Amniotic epithelial cell (primary cell): ENCODE results near the gene KLHL3.

Source experiments
- DNase-seq: peaks from one replicate; pipeline ENCODE4 v3.0.0-alpha.2; 2010; ENCODE audit warnings: low read depth

The KLHL3 gene

DNA sequence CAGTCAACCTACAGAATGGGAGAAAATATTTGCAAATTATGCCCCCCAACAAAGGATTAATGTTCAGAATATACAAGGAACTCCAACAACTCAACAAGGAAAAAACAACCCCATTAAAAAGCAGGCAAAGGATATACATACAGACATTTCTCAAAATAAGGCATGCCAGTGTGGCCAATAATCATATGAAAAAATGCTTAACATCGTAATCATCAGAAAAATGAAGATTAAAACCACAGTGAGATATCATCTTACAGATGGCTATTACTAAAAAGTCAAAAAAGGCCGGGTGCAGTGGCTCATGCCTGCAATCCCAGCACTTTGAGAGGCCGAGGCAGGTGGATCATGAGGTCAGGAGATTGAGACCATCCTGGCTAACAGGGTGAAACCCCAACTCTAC lies 103.2 kb downstream of the KLHL3 start:
- peak; percentile 15 for DNase-seq

GRCh38 chr5:137631453-137631852 lies 104.4 kb downstream of the KLHL3 start:
- DNase-seq = peak; percentile 62

GRCh38 chr5:137630972-137631370 lies 104.9 kb downstream of the KLHL3 start:
- DNase-seq = peak; percentile 23

DNA sequence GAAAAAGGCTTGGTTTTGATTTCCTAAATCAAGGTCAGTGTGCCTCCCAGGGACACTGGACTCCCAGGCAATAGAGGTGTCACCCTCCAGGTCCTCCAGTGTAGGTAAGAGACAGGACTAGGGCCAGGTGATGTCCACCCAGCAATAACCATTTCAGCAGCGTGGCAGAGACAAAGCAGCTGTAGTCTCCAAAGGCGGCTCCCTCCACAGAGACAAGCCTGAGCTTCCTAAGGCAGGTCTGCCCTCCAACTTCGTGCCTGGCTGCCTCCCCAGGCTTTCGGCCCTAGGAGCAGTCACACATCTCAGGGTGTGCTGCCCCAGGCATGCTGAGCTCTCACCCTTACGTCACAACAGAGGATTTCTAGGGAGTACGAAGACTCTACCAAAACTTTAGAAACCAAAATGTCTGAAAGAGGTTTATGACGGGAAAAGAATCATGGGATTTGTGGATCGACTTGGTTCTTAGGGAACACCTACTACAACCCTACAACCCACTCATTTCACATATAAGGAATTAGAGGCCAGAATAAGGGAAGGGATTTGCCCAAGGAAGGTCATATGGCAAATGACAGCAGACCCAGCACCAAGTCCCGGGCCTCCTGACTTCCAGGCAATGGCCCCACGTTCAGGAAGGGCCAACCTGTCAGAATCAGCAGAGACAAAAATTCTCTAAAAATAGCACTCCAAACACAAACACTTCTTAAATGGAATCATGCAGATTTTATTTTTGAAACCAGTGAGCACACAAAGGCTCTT lies 105.5 kb downstream of the KLHL3 start:
- DNase-seq = no peak

GRCh38 chr5:137629646-137630045 lies 106.2 kb downstream of the KLHL3 start:
- peak; percentile 58 for DNase-seq

- no peak for DNase-seq
These were observed 108.2 kb downstream of the KLHL3 start for GRCh38 chr5:137627706-137628105.

DNA sequence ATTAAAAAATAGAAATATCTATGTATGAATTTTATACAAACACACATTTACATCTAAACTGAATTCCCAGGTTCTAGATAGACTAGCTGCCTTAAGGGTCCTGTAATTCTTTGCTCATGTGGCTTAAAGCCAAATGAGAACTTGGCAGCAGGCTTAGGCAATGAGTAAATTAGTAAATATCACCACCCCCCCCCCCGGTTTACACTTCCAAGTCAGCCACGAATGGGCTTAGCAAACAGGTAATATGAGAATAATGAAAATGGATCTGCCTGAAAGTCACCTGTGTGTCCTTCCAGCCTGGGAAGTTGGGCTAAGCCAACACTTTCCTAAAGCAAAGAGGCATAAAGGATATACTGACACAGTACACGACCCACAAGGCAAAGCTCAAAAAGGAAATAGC lies 108.6 kb downstream of the KLHL3 start:
- no peak for DNase-seq

- DNase-seq = no peak
These were observed 111.0 kb downstream of the KLHL3 start for GRCh38 chr5:137624786-137625349.

DNA sequence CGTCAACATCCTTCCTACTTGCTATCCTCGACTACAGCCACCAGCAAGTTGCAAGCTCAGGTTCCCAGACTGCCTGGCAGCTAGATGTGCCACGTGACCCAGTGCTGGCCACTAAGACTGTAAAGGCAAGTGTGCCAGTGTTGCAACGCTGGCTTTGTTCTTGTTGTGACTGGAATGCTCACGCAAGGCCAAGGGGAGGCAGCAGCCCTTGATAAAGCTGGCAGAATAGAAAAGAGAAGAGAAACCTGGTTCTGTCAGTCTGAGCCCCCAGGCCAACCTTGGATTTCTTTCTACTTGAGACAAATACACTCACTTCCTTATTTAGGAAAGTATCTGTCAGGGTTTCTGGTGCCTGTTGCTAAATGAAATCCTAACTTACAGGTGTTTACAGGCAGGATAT lies 113.0 kb downstream of the KLHL3 start:
- peak; percentile 52 for DNase-seq

DNA sequence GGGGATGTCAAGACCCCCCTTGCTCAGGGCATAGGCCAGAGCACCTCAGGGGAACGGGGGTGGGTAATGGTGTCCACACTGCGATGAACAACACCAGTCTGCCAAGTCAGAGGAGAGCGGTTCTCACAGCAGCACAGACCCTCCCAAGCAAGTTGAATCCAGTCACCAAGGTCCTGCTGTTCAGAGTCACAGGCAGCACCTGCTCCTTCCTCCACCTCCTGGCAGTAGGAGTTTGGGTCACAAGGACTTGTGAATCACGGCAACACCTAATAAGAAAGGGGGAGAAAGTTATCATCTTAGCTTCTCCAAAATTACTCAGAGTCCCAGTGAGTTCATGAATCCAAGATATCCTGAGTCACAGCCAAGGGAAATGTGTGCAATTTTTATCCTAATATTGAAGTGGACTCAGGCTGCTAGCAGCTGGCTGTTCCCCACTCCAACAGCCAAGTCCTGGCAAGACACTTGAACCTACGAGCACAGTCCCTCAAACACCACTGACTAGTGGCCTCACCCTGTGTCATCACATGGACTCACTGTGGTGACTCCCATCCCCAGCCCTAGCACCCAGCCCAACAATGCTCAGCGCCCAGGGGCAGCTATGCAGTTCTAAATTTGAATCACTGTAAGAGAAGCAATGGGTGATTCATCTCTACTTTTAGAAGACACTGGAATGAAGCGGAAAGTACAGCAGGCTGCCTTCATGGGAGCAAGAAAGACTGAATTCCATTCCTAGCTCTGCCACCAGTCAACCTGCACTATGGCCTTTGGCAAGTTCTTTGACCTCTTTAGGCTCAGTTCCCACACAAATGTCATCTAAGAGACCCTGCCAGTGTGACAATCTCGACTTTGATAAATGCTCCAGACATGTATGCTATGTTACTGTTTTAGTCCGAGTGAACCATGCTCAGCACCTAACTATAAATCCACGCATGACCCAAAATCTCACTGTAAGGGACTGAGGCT lies 113.7 kb downstream of the KLHL3 start:
- peak; percentile 25 for DNase-seq

GRCh38 chr5:137621306-137621705 lies 114.6 kb downstream of the KLHL3 start:
- DNase-seq = no peak

GRCh38 chr5:137619191-137619870 lies 116.6 kb downstream of the KLHL3 start:
- DNase-seq = peak; percentile 93

GRCh38 chr5:137618476-137618875 lies 117.4 kb downstream of the KLHL3 start:
- DNase-seq = no peak

GRCh38 chr5:137617528-137618205 lies 118.2 kb downstream of the KLHL3 start:
- no peak for DNase-seq

DNA sequence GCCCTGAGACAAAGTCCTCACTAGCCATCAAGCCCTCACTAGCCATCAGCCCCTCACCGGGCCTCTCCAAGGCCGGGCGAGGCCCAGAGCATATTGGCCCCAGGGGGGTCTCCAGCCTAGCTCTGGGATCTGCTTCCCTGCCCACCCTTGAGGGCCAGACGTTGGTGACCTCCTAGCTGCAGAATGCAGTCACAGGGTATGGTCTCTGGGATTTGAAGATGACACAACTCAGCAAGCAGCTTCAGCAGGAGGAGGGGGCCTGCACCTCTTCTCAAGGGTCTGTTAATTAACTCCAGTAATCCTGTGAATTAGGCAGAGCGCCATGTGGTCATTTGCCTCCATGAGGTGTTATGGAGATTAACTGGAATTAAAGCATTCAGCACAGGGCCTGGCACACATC lies 119.8 kb downstream of the KLHL3 start:
- DNase-seq = no peak

DNA sequence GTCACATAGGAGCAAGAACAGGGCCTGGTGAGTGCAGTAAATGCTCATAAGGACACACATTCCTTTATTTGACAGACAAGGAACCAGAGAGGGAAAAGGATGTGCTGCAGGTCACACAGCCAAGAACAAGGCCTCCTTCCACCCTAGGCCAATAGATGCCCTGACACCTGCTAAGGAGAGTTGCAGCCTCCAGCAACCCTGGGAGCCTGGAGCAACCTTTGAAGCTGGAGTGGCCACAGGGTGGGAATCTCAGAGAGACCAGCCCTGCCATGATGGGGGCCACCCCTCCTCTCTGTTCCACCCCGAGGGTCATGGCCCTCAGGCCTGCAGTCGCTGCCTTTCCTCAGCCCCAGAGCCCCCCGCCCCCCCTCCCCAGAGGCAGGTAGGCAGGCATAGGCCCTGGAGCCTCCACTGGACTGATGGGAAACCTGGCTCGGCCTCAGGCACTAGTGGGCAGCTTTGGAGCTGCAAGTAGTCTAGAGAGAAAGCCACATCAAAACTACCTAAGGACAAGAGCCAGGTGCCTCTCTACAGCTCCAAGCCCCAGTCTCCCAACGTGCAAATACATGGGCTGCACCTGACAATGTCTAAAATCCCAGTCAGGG lies 120.6 kb downstream of the KLHL3 start:
- DNase-seq = no peak

- peak; percentile 40 for DNase-seq
These were observed 122.2 kb downstream of the KLHL3 start for GRCh38 chr5:137613554-137614265.

- no peak for DNase-seq
These were observed 123.3 kb downstream of the KLHL3 start for GRCh38 chr5:137612576-137612975.

DNA sequence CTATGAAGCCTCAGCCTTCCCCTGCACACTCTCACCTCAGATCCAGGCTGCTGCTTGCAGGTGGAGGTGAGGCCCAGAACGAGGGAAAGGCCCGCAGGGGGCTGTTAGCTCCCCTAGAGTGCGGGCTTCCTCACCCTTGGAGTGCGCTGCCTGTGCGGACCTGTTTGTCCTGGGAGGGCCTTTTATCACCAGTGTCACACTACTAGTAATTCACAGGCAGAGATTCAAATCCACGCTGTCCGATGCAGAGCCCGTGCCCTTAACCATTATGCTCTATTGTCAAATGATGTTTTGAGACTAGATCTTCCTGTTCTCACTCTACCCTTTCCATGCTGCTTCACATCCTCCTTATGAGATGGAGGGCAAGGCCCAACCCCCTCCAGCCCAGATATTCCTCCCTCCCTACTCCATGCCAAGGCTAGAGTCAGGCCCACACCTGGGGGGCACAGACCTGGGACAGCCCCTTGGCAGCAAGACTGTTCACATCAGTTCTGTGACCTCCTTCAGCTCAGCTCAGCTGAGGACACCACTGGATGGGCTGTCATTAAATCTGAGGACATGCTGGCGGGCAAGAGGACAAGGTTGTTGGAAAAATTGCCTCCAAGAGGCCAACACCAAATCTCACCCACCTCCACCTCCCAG lies 124.0 kb downstream of the KLHL3 start:
- DNase-seq = no peak

DNA sequence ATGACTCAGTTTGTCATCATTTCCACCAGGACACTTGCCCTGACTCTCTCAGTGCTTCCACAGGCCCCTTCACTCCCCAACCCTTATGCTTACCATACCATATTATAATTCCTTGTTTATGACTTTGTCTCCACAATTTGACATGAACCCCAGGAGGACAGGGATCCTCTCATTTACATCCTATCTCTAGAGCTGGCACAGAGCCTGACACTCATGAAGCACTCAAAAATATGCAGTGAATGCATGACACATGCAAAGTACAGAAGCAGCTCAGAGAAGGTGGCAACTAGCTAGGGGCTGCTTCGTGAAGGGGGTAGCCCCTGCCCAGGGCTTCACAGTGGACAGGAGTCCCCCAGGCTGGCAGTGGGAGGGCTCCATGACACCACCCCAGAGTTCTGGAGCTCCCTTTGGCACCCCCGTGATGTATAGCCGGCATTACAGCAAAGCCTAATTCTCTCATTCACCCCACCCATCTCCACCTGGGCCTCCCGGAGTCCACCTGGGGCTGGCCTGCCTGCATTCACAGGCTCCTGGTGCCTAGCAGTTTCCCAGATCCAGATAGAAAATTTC lies 124.8 kb downstream of the KLHL3 start:
- no peak for DNase-seq
